B cell (primary cell): Measurements from ENCODE around the gene VASN. TPM values are rescaled to one million over a fixed set of nuclear protein-coding genes. Genes with fewer than 3 reads are reported as not detected.

Source experiments
- ATAC-seq: fragments of 200-7000 bp; cut with Tn5 transposase; one replicate; pipeline ENCODE4 v1.10.0; 2021; ENCODE audit warnings: low read depth, mild to moderate bottlenecking, moderate number of reproducible peaks, moderate library complexity
- CTCF ChIA-PET: fragments of 350-600 bp; sonication (Branson Sonifier 250); formaldehyde crosslinking; loops from one replicate; lab custom pipeline; 2021; ENCODE audit warnings: antibody characterized with exemption, inconsistent platforms; lab: Charles Lee
- POLR2A ChIA-PET: fragments of 350-600 bp; sonication (Branson Sonifier 250); formaldehyde crosslinking; loops from one replicate; lab custom pipeline; 2021; ENCODE audit warnings: antibody characterized with exemption; lab: Charles Lee
- DNase-seq: peaks from one replicate; pipeline ENCODE4 v3.0.0; 2013
- H2AFZ ChIP-seq: 2 replicates; pipeline ENCODE4 v1.6.1; 2012; ENCODE audit warnings: mild to moderate bottlenecking, low read depth, low read length; ENCODE audit not compliant: insufficient read depth, poor library complexity, severe bottlenecking
- H3K27ac ChIP-seq, 2 donors: 1 replicate in 1 of 2; 2 replicates in 1 of 2; pipeline ENCODE4 v1.5.1; 2012 to 2013; ENCODE audit warnings: low read length in 2 of 2, mild to moderate bottlenecking in 2 of 2, moderate library complexity in 1 of 2
- H3K27me3 ChIP-seq, 4 experiments: fragments of 200-600 bp in 1 of 4; sonication (generic) in 1 of 4; replicated peaks in 1 of 4; 1 replicate in 2 of 4; 2 replicates in 2 of 4; pipeline versions ENCODE4 v1.6.1 to v1.7.0; 2013 to 2016; ENCODE audit warnings: low read length in 3 of 4, mild to moderate bottlenecking in 2 of 4, mixed read lengths in 1 of 4, moderate library complexity in 1 of 4; ENCODE audit not compliant: insufficient read depth in 4 of 4, control insufficient read depth in 3 of 4; ENCODE audit errors: control extremely low read depth in 1 of 4
- H3K36me3 ChIP-seq, 2 experiments: replicated peaks in 1 of 2; 1 replicate in 1 of 2; 2 replicates in 1 of 2; pipeline versions ENCODE4 v1.6.1 to v1.7.1; 2013; ENCODE audit warnings: low read length in 1 of 2; ENCODE audit not compliant: insufficient read depth in 2 of 2, control insufficient read depth in 1 of 2; ENCODE audit errors: control extremely low read depth in 1 of 2, extremely low read depth in 1 of 2
- H3K4me1 ChIP-seq, 2 donors: fragments of 200-600 bp in 1 of 2; sonication (generic) in 1 of 2; 1 replicate in 1 of 2; 2 replicates in 1 of 2; pipeline versions ENCODE4 v1.5.1 to v1.6.1; 2013 to 2017; ENCODE audit warnings: low read length in 2 of 2; ENCODE audit not compliant: control insufficient read depth in 2 of 2, insufficient read depth in 2 of 2
- H3K4me2 ChIP-seq: replicated peaks from 2 replicates; pipeline ENCODE3; 2012; ENCODE audit warnings: mild to moderate bottlenecking, low read depth, low read length; ENCODE audit not compliant: poor library complexity, severe bottlenecking
- H3K4me3 ChIP-seq, 5 experiments: fragments of 200-600 bp in 1 of 5; sonication (generic) in 1 of 5; 1 replicate in 3 of 5; 2 replicates in 2 of 5; pipeline versions ENCODE4 v1.5.1 to v1.7.0; 2011 to 2016; ENCODE audit warnings: low read length in 4 of 5, mild to moderate bottlenecking in 4 of 5, low read depth in 2 of 5, control low read depth in 1 of 5, moderate library complexity in 1 of 5; ENCODE audit not compliant: insufficient read depth in 1 of 5; ENCODE audit errors: control extremely low read depth in 1 of 5, extremely low read depth in 1 of 5
- H3K79me2 ChIP-seq: fragments of 200-600 bp; sonication (generic); one replicate; pipeline ENCODE4 v1.6.0; 2016; ENCODE audit warnings: low read length; ENCODE audit not compliant: control insufficient read depth, insufficient read depth
- H3K9ac ChIP-seq: fragments of 200-600 bp; sonication (generic); 2 replicates; pipeline ENCODE4 v1.6.1; 2017; ENCODE audit warnings: mild to moderate bottlenecking, low read length, moderate library complexity
- H3K9me3 ChIP-seq, 3 donors: one replicate each; pipeline versions ENCODE4 v1.6.1 to v1.7.1; 2013; ENCODE audit warnings: low read length in 2 of 3; ENCODE audit not compliant: control insufficient read depth in 2 of 3, insufficient read depth in 1 of 3; ENCODE audit errors: control extremely low read depth in 1 of 3
- H4K20me1 ChIP-seq: 2 replicates; pipeline ENCODE4 v1.6.0; 2012; ENCODE audit warnings: mild to moderate bottlenecking, low read length; ENCODE audit not compliant: insufficient read depth, control insufficient read depth, poor library complexity, severe bottlenecking
- H3K27ac Mint-ChIP-seq: one replicate; pipeline ENCODE4 v1.8.0; 2021; ENCODE audit warnings: mixed read lengths
- H3K27me3 Mint-ChIP-seq: one replicate; pipeline ENCODE4 v1.8.0; 2021; ENCODE audit warnings: mixed read lengths
- H3K4me1 Mint-ChIP-seq: one replicate; pipeline ENCODE4 v1.8.0; 2021; ENCODE audit warnings: mixed read lengths
- H3K4me3 Mint-ChIP-seq: one replicate; pipeline ENCODE4 v1.8.0; 2021; ENCODE audit warnings: mixed read lengths
- H3K9me3 Mint-ChIP-seq: one replicate; pipeline ENCODE4 v1.8.0; 2022; ENCODE audit warnings: mixed read lengths; ENCODE audit not compliant: insufficient read depth
- EZH2 ChIP-seq: IDR thresholded peaks from 2 replicates; pipeline ENCODE4 v1.6.1; 2012; ENCODE audit warnings: borderline replicate concordance, low read depth, mild to moderate bottlenecking, moderate library complexity, low read length; ENCODE audit not compliant: insufficient read depth, poor library complexity, severe bottlenecking
- WGBS: methylation state at CpG from one replicate; pipeline ENCODE4 v1.1.5; 2013; ENCODE audit warnings: missing lambda C conversion rate; ENCODE audit not compliant: insufficient coverage; 5-methylcytosine and 5-hydroxymethylcytosine counted together
- intact Hi-C: fragments of 100-400 bp; cut with micrococcal nuclease; formaldehyde crosslinking; loops from one replicate; pipeline ENCODE4 v1.10.0; 2022
- polyA plus RNA-seq: library from polyadenylated mRNA; depleted of rRNA; stranded (reverse); fragments of >200 nt; gene quantifications from 2 replicates; pipeline ENCODE4 v1.2.3, GENCODE V29; 2012
- total RNA-seq, 2 donors: library from RNA; stranded (reverse); fragments of 120-200 nt in 1 of 2; gene quantifications; 1 replicate in 1 of 2; 2 replicates in 1 of 2; pipeline versions ENCODE4 v1.2.3 to v1.2.4, GENCODE V29; 2013 to 2022
- TF ChIP-seq, protein P1 (sequence below): fragments of 200-600 bp; IDR thresholded peaks from one replicate; pipeline ENCODE4 v1.8.0; 2022; ENCODE audit warnings: antibody characterized with exemption, mild to moderate bottlenecking

Gene VASN
- total and polyA plus RNA-seq, 2 donors (not counting 1 experiment from before 2014, with no cell fraction given), result 0.57 to 0.76 TPM

DNA sequence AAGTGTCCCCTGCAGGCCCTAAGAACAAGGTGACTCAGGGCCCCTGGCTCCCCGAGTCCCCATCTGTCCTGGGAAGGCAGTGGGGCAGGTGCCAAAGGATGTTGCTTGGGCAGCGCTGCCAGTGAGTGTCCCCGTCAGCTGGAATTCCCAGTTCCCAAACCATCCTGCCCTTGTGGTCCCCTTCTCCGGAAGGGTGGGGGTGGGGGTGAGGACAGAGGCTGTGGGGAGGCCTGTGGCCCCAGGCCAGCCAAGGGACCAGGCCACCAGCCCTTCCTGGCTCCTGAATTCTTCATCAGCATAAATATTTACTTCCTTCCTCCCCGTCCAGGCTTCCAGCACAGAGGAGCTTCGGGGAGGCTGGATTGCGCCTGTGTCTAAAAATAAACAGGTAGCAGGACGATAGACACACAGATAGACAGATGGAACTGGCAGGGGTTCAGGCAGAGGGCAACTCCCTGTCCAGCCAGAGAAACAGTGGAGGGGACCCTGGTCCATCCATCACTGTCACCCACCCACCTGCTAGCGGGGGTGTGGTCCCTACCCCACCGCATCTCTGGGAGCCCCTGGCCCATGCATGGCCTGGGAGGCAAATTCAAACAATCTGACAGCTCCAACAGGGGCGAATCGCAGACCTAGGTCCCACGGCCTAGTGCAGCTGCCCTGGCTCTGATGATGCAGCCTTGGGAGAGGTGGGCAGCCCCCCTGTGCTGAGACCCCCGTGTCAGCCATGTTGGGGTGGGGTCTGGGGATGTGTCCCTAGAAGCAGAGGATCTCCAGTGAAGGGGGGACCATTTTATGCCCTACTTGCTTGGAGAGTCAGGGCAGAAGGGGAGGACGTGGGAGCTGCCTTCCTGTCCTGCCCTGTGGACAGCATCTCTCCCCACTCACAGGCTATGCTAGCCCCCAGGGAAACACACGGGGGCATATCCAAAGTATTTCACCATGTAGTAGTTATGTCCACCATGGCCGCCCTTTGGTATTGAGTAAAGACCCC lies 42.6 kb upstream of the VASN start:
- POLR2A ChIA-PET, result interaction anchor here (0.6 kb wide), 2 partner anchors 315 to 652 kb away, joined by 5 to 6 read pairs; no protein-coding TSS in a partner anchor
- no peak overlapping the region for H3K27ac Mint-ChIP-seq
- H3K4me3 Mint-ChIP-seq, result peak overlapping the region; percentile 65
- no peaks in the 10 kb centered on the region for H4K20me1 ChIP-seq
- peak overlapping the region; percentile 78 for H2AFZ ChIP-seq
- 79% methylated on average over 12 of the region's 17 CpGs for WGBS
- peaks cover 3% of the 10 kb centered on the region for H3K27me3 Mint-ChIP-seq
- no peak for DNase-seq
- CTCF ChIA-PET, result interaction anchor here (1.1 to 10.0 kb wide), 12 partner anchors 17 to 129 kb away, joined by 3 to 165 read pairs (median 8); partner anchors contain the start of genes GLIS2 and TFAP4
- H3K4me3 ChIP-seq, result no peak overlapping the region
- no peak for ATAC-seq
- H3K9me3 ChIP-seq, result no peaks in the 10 kb centered on the region
- peaks cover 16 to 24% of the 10 kb centered on the region in 2 donors for H3K4me1 ChIP-seq
- intact Hi-C loops, result loop anchor here (2.0 kb wide), 2 partner anchors 390 to 638 kb away; no protein-coding TSS in a partner anchor
- no peaks in the 10 kb centered on the region for H3K79me2 ChIP-seq
- H3K9ac ChIP-seq, result no peak overlapping the region
- H3K4me1 Mint-ChIP-seq, result peaks cover 9% of the 10 kb centered on the region
- no peaks in the 10 kb centered on the region for H3K9me3 Mint-ChIP-seq
- TF ChIP-seq, protein P1, sequence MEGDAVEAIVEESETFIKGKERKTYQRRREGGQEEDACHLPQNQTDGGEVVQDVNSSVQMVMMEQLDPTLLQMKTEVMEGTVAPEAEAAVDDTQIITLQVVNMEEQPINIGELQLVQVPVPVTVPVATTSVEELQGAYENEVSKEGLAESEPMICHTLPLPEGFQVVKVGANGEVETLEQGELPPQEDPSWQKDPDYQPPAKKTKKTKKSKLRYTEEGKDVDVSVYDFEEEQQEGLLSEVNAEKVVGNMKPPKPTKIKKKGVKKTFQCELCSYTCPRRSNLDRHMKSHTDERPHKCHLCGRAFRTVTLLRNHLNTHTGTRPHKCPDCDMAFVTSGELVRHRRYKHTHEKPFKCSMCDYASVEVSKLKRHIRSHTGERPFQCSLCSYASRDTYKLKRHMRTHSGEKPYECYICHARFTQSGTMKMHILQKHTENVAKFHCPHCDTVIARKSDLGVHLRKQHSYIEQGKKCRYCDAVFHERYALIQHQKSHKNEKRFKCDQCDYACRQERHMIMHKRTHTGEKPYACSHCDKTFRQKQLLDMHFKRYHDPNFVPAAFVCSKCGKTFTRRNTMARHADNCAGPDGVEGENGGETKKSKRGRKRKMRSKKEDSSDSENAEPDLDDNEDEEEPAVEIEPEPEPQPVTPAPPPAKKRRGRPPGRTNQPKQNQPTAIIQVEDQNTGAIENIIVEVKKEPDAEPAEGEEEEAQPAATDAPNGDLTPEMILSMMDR, result no peak
- no peak for TF ChIP-seq EZH2
- no peaks in the 10 kb centered on the region for H3K36me3 ChIP-seq
- peaks cover 0 to 24% (median 0%) of the 10 kb centered on the region in 4 experiments for H3K27me3 ChIP-seq
- H3K27ac ChIP-seq, result no peak overlapping the region
- peak overlapping the region; percentile 99 for H3K4me2 ChIP-seq
